Thoracic aorta (tissue), 2 donors: ENCODE measurements around the gene C16orf90. TPM values are rescaled to one million over a fixed set of nuclear protein-coding genes. Genes with fewer than 3 reads are reported as not detected.

Source experiments
- ATAC-seq: fragments of 150-250 bp; one replicate; pipeline ENCODE4 v1.8.0; 2017; ENCODE audit warnings: low read depth; ENCODE audit not compliant: insufficient number of reproducible peaks, low FRiP score
- DNase-seq: peaks from one replicate; pipeline ENCODE4 v3.0.0-alpha.2; 2020; ENCODE audit warnings: low spot score
- H3K27ac ChIP-seq, 2 donors: fragments of 200-600 bp; sonication (generic); 1 replicate in 1 of 2; 2 replicates in 1 of 2; pipeline ENCODE4 v1.5.1; 2016; ENCODE audit warnings: mild to moderate bottlenecking in 2 of 2, moderate library complexity in 2 of 2
- H3K27me3 ChIP-seq: fragments of 200-600 bp; sonication (generic); replicated peaks from 2 replicates; pipeline ENCODE4 v1.6.0; 2016; ENCODE audit warnings: mild to moderate bottlenecking; ENCODE audit not compliant: insufficient read depth
- H3K36me3 ChIP-seq: fragments of 200-600 bp; sonication (generic); one replicate; pipeline ENCODE4 v1.5.1; 2016
- H3K4me1 ChIP-seq, 2 donors: fragments of 200-600 bp; sonication (generic); 1 replicate in 1 of 2; 2 replicates in 1 of 2; pipeline versions ENCODE4 v1.5.1 to v1.6.0; 2016; ENCODE audit warnings: low read depth in 2 of 2, mild to moderate bottlenecking in 1 of 2; ENCODE audit not compliant: control insufficient read depth in 1 of 2
- H3K4me3 ChIP-seq: fragments of 200-600 bp; sonication (generic); 2 replicates; pipeline ENCODE4 v1.5.1; 2016; ENCODE audit warnings: mild to moderate bottlenecking
- H3K9me3 ChIP-seq: fragments of 200-600 bp; sonication (generic); 2 replicates; pipeline ENCODE4 v1.5.1; 2016
- CTCF ChIP-seq: fragments of 200-600 bp; sonication (generic); IDR thresholded peaks from one replicate; pipeline ENCODE4 v1.5.1; 2019; ENCODE audit warnings: antibody characterized with exemption
- total RNA-seq, 2 donors: library from RNA; depleted of rRNA; stranded (reverse); fragments of >200 nt; gene quantifications; one replicate each; pipeline versions ENCODE4 v1.1.0 to v1.2.3, GENCODE V29; 2016

C16orf90 gene
- total RNA-seq, 2 donors from 2014 or later: not detected

GRCh38 chr16:3514621-3515020 is 19.3 kb upstream of the C16orf90 start:
- Histone ChIP-seq H3K9me3 (no peaks in the 10 kb centered on the region), H3K36me3 (peaks cover 43% of the 10 kb centered on the region), H3K4me3 (no peak overlapping the region), H3K27me3 (no peaks in the 10 kb centered on the region), H3K4me1 (no peaks in the 10 kb centered on the region), H3K27ac (no peak overlapping the region)
- TF ChIP-seq CTCF: no peak
- no peak for DNase-seq
- no peak for ATAC-seq

GRCh38 chr16:3513892-3514583 is 18.7 kb upstream of the C16orf90 start:
- TF ChIP-seq CTCF: no peak
- Histone ChIP-seq H3K36me3 (peaks cover 43% of the 10 kb centered on the region), H3K9me3 (no peaks in the 10 kb centered on the region)

GRCh38 chr16:3511286-3512180 is 16.2 kb upstream of the C16orf90 start:
- no peak for DNase-seq
- H3K27ac ChIP-seq: no peak overlapping the region

More at GRCh38 chr16:3513892-3514583, 18.7 kb upstream of the C16orf90 start:
- no peak overlapping the region for H3K4me3 ChIP-seq
- H3K4me1 ChIP-seq: no peaks in the 10 kb centered on the region
- no peaks in the 10 kb centered on the region for H3K27me3 ChIP-seq
- DNase-seq: no peak
- no peak for ATAC-seq
- no peak overlapping the region for H3K27ac ChIP-seq

GRCh38 chr16:3510416-3510815 is 15.1 kb upstream of the C16orf90 start:
- DNase-seq: no peak
- ATAC-seq: no peak
- no peak overlapping the region for H3K4me3 ChIP-seq
- TF ChIP-seq CTCF: no peak
- no peaks in the 10 kb centered on the region for H3K9me3 ChIP-seq
- H3K27ac ChIP-seq: no peak overlapping the region
- no peaks in the 10 kb centered on the region for H3K4me1 ChIP-seq
- peaks cover 44% of the 10 kb centered on the region for H3K36me3 ChIP-seq
- H3K27me3 ChIP-seq: no peaks in the 10 kb centered on the region

More at GRCh38 chr16:3511286-3512180, 16.2 kb upstream of the C16orf90 start:
- no peaks in the 10 kb centered on the region for H3K4me1 ChIP-seq
- ATAC-seq: no peak
- H3K36me3 ChIP-seq: peaks cover 51% of the 10 kb centered on the region
- H3K27me3 ChIP-seq: no peaks in the 10 kb centered on the region
- H3K9me3 ChIP-seq: no peaks in the 10 kb centered on the region
- TF ChIP-seq CTCF: no peak
- no peak overlapping the region for H3K4me3 ChIP-seq

GRCh38 chr16:3509470-3509928 is 14.2 kb upstream of the C16orf90 start:
- ATAC-seq: no peak
- no peak overlapping the region for H3K4me3 ChIP-seq
- TF ChIP-seq CTCF: no peak
- peaks cover 39% of the 10 kb centered on the region for H3K36me3 ChIP-seq
- H3K27me3 ChIP-seq: no peaks in the 10 kb centered on the region
- DNase-seq: no peak
- no peak overlapping the region for H3K27ac ChIP-seq
- no peaks in the 10 kb centered on the region for H3K9me3 ChIP-seq
- H3K4me1 ChIP-seq: no peaks in the 10 kb centered on the region
